Spleen (tissue), 11 donors: ENCODE data around the gene LARP4B. TPM values are rescaled to one million over a fixed set of nuclear protein-coding genes. Genes with fewer than 3 reads are reported as not detected.
A peak's percentile ranks its signal among the peaks of the same experiment; 100 is the strongest.

ENCODE experiments used
- DNase-seq: peaks from one replicate; pipeline ENCODE4 v3.0.0-alpha.2; 2020
- H3K27ac ChIP-seq, 8 donors: fragments of 200-600 bp; sonication (generic) in 7 of 8; 1 replicate in 4 of 8; 2 replicates in 4 of 8; pipeline versions ENCODE4 v1.5.0 to v1.8.0; 2016 to 2021; ENCODE audit warnings: inconsistent platforms in 4 of 8, mild to moderate bottlenecking in 4 of 8, moderate library complexity in 1 of 8
- H3K27me3 ChIP-seq, 7 donors: fragments of 200-600 bp; sonication (generic) in 6 of 7; replicated peaks in 1 of 7; 1 replicate in 4 of 7; 2 replicates in 3 of 7; pipeline versions ENCODE4 v1.5.0 to v1.8.0; 2016 to 2021; ENCODE audit warnings: inconsistent platforms in 3 of 7, mild to moderate bottlenecking in 1 of 7
- H3K36me3 ChIP-seq, 6 donors: fragments of 200-600 bp; sonication (generic) in 5 of 6; 1 replicate in 4 of 6; 2 replicates in 2 of 6; pipeline versions ENCODE4 v1.5.0 to v1.8.0; 2016 to 2021; ENCODE audit warnings: inconsistent platforms in 2 of 6
- H3K4me1 ChIP-seq, 6 donors: fragments of 200-600 bp; sonication (generic) in 5 of 6; 1 replicate in 3 of 6; 2 replicates in 3 of 6; pipeline versions ENCODE4 v1.5.0 to v1.8.0; 2016 to 2021; ENCODE audit warnings: inconsistent platforms in 3 of 6
- H3K4me3 ChIP-seq, 8 donors: fragments of 200-600 bp; sonication (generic) in 7 of 8; 1 replicate in 4 of 8; 2 replicates in 4 of 8; pipeline versions ENCODE4 v1.5.0 to v1.8.0; 2016 to 2021; ENCODE audit warnings: inconsistent platforms in 4 of 8, mild to moderate bottlenecking in 4 of 8, moderate library complexity in 2 of 8
- H3K9me3 ChIP-seq, 8 donors: fragments of 200-600 bp; sonication (generic) in 7 of 8; 1 replicate in 4 of 8; 2 replicates in 4 of 8; pipeline versions ENCODE4 v1.5.0 to v1.8.0; 2016 to 2021; ENCODE audit warnings: inconsistent platforms in 4 of 8
- CTCF ChIP-seq, 11 experiments: fragments of 200-600 bp in 7 of 11; fragments of 450-650 bp in 4 of 11; sonication (generic) in 4 of 11; IDR thresholded peaks in 8 of 11; conservative IDR thresholded peaks in 3 of 11; 1 replicate in 7 of 11; 2 replicates in 4 of 11; pipeline versions ENCODE4 v1.4.0 to v1.8.0; 2016 to 2021; ENCODE audit warnings: antibody characterized with exemption in 11 of 11, inconsistent platforms in 4 of 11, mild to moderate bottlenecking in 1 of 11
- POLR2A ChIP-seq, 3 donors: fragments of 450-650 bp; IDR thresholded peaks; one replicate each; pipeline ENCODE4 v1.5.1; 2017; ENCODE audit warnings: antibody characterized with exemption in 3 of 3, mild to moderate bottlenecking in 1 of 3
- POLR2AphosphoS5 ChIP-seq, 3 donors: sonication (generic); formaldehyde crosslinking; IDR thresholded peaks; one replicate each; pipeline ENCODE4 v1.5.1; 2017; ENCODE audit warnings: antibody characterized with exemption in 3 of 3
- WGBS, 5 donors: extraction: QIAGEN DNeasy Blood & Tissue Kit in 3 of 5; methylation state at CpG; one replicate each; pipeline versions ENCODE4 v1.1.5 to v1.1.7; 2013 to 2018; 5-methylcytosine and 5-hydroxymethylcytosine counted together
- intact Hi-C: fragments of 100-400 bp; cut with DNase I; formaldehyde crosslinking; loops from one replicate; pipeline ENCODE4 v1.15.0; 2023; ENCODE audit warnings: low total_unique reads
- polyA plus RNA-seq, 3 donors: library from polyadenylated mRNA; stranded (reverse); fragments of 200-250 nt; gene quantifications; one replicate each; pipeline ENCODE4 v1.2.1, GENCODE V29; 2013
- total RNA-seq, 7 donors: library from RNA; depleted of rRNA in 3 of 7; stranded (reverse); fragments of >200 nt in 3 of 7; fragmentation: NEBNext Ultra II Directional in 4 of 7; extraction: Animal tissue kit (Norgen Biotek cat#: 25700) in 4 of 7; gene quantifications; one replicate each; pipeline versions ENCODE4 v1.1.0 to v1.2.1, GENCODE V29; 2016 to 2021
- donor health status: healthy with polysubstance abuse.
- donor health status: DM: no; HTN: no; CAD: no; lungs with moderate emphysema.
- donor health status: DM: no; HTN: no; CAD: no.
- donor health status: Bipolar disorder and iron deficiency.
- donor health status: healthy.
- donor health status: DM: no; HTN: no; CAD: no.
- donor health status: DM: yes; HTN: yes; CAD: no.

LARP4B gene
- total and polyA plus RNA-seq, 10 donors = 12.7 to 163 (median 88.7) TPM

- WGBS, 5 donors = 87 to 100% (median 92%) methylated on average over 2 of the region's 2 CpGs
- Histone ChIP-seq H3K4me1 (peaks cover 0 to 68% (median 9%) of the 10 kb centered on the region in 6 donors), H3K27me3 (no peaks in the 10 kb centered on the region), H3K4me3 (no peak overlapping the region), H3K27ac (no peak overlapping the region), H3K36me3 (no peaks in the 10 kb centered on the region), H3K9me3 (no peaks in the 10 kb centered on the region)
- intact Hi-C loops = no loop called here
- no peak for TF ChIP-seq POLR2AphosphoS5 (IDR thresholded peaks at IDR 0.05)
- no peak for TF ChIP-seq POLR2A (IDR thresholded peaks at IDR 0.05)
- TF ChIP-seq CTCF (IDR thresholded peaks at IDR 0.05 in 8 of 11, conservative IDR thresholded peaks at IDR 0.05 in 3 of 11) = no peak
- no peak for DNase-seq
Observed at GRCh38 chr10:896982-897381, 34.5 kb downstream of the LARP4B start.

- 79 to 92% (median 88%) methylated on average over 4 of the region's 4 CpGs for WGBS, 5 donors
- DNase-seq = no peak
- no peak overlapping the region for H3K27ac ChIP-seq
- H3K9me3 ChIP-seq = no peaks in the 10 kb centered on the region
- H3K4me3 ChIP-seq = no peak overlapping the region
- TF ChIP-seq CTCF (IDR thresholded peaks at IDR 0.05 in 8 of 11, conservative IDR thresholded peaks at IDR 0.05 in 3 of 11) = no peak
- TF ChIP-seq POLR2A (IDR thresholded peaks at IDR 0.05) = no peak
- TF ChIP-seq POLR2AphosphoS5 (IDR thresholded peaks at IDR 0.05) = no peak
- H3K27me3 ChIP-seq = no peaks in the 10 kb centered on the region
- intact Hi-C loops = no loop called here
- peaks cover 0 to 1% (median 0%) of the 10 kb centered on the region in 6 donors for H3K36me3 ChIP-seq
- H3K4me1 ChIP-seq = peaks cover 0 to 69% (median 9%) of the 10 kb centered on the region in 6 donors
Observed at GRCh38 chr10:895324-895723, 36.2 kb downstream of the LARP4B start.

GRCh38 chr10:878895-879294 is 52.6 kb downstream of the LARP4B start:
- WGBS, 5 donors = 90 to 96% (median 93%) methylated on average over 3 of the region's 3 CpGs
- peaks cover 0 to 100% (median 59%) of the 10 kb centered on the region in 6 donors for H3K36me3 ChIP-seq
- no peaks in the 10 kb centered on the region for H3K9me3 ChIP-seq
- peak overlapping the region in 2 of 8 donors; percentile 2 to 42 for H3K27ac ChIP-seq
- peaks cover 0 to 16% (median 0%) of the 10 kb centered on the region in 6 donors for H3K4me1 ChIP-seq
- no peaks in the 10 kb centered on the region for H3K27me3 ChIP-seq
- no peak for DNase-seq
- intact Hi-C loops = no loop called here
- TF ChIP-seq POLR2A (IDR thresholded peaks at IDR 0.05) (no peak), POLR2AphosphoS5 (IDR thresholded peaks at IDR 0.05) (no peak), CTCF (IDR thresholded peaks at IDR 0.05 in 8 of 11, conservative IDR thresholded peaks at IDR 0.05 in 3 of 11) (no peak)
- no peak overlapping the region for H3K4me3 ChIP-seq

GRCh38 chr10:878333-878759 is 53.2 kb downstream of the LARP4B start:
- Histone ChIP-seq H3K4me1 (peaks cover 0 to 15% (median 0%) of the 10 kb centered on the region in 6 donors), H3K27ac (peak overlapping the region in 3 of 8 donors; percentile 2 to 42 (median 12)), H3K36me3 (peaks cover 0 to 100% (median 55%) of the 10 kb centered on the region in 6 donors), H3K9me3 (no peaks in the 10 kb centered on the region), H3K27me3 (no peaks in the 10 kb centered on the region), H3K4me3 (no peak overlapping the region)
- intact Hi-C loops = no loop called here
- DNase-seq = no peak
- TF ChIP-seq POLR2A (IDR thresholded peaks at IDR 0.05) (no peak), POLR2AphosphoS5 (IDR thresholded peaks at IDR 0.05) (no peak), CTCF (IDR thresholded peaks at IDR 0.05 in 8 of 11, conservative IDR thresholded peaks at IDR 0.05 in 3 of 11) (no peak)
- WGBS, 5 donors = 69 to 94% (median 81%) methylated on average over 9 of the region's 9 CpGs
